DND-41 (cell line): ENCODE data around the gene SLC34A3.

ENCODE experiments used
- ATAC-seq: fragments of 200-7000 bp; cut with Tn5 transposase; 3 replicates; pipeline ENCODE4 v1.9.1; 2021; ENCODE audit warnings: low read depth; ENCODE audit not compliant: insufficient read depth
- DNase-seq: peaks from one replicate; pipeline ENCODE4 v3.0.0-alpha.2; 2020
- H2AFZ ChIP-seq: 2 replicates; pipeline ENCODE4 v1.6.0; 2012; ENCODE audit warnings: low read depth, low read length
- H3K27ac ChIP-seq: 2 replicates; pipeline ENCODE4 v1.5.1; 2012; ENCODE audit warnings: low read length, inconsistent platforms
- H3K27me3 ChIP-seq: fragments of 200-600 bp; sonication (generic); 2 replicates; pipeline ENCODE4 v1.6.0; 2012; ENCODE audit warnings: low read length, mild to moderate bottlenecking, inconsistent platforms; ENCODE audit not compliant: insufficient read depth, poor library complexity
- H3K36me3 ChIP-seq: 2 replicates; pipeline ENCODE4 v1.5.1; 2012; ENCODE audit warnings: low read length, inconsistent platforms; ENCODE audit not compliant: insufficient read depth
- H3K4me1 ChIP-seq: 2 replicates; pipeline ENCODE4 v1.5.1; 2012; ENCODE audit warnings: mild to moderate bottlenecking, low read length; ENCODE audit not compliant: insufficient read depth
- H3K4me2 ChIP-seq: 2 replicates; pipeline ENCODE4 v1.6.0; 2012; ENCODE audit warnings: mild to moderate bottlenecking, moderate library complexity, low read length, inconsistent platforms; ENCODE audit not compliant: insufficient read depth
- H3K4me3 ChIP-seq, 2 experiments: fragments of 200-600 bp in 1 of 2; shearing (Covaris generic) in 1 of 2; 2 replicates each; pipeline ENCODE4 v1.5.1; 2012 to 2016; ENCODE audit warnings: inconsistent platforms in 2 of 2, low read length in 2 of 2, mild to moderate bottlenecking in 2 of 2, low read depth in 1 of 2, moderate library complexity in 1 of 2
- H3K79me2 ChIP-seq: 2 replicates; pipeline ENCODE4 v1.6.0; 2012; ENCODE audit warnings: low read length, inconsistent platforms; ENCODE audit not compliant: insufficient read depth
- H3K9ac ChIP-seq: 2 replicates; pipeline ENCODE4 v1.6.0; 2012; ENCODE audit warnings: low read depth, mild to moderate bottlenecking, inconsistent platforms, low read length, moderate library complexity
- H3K9me3 ChIP-seq: 2 replicates; pipeline ENCODE4 v1.5.1; 2012; ENCODE audit warnings: low read length, moderate library complexity, mild to moderate bottlenecking, inconsistent platforms; ENCODE audit not compliant: insufficient read depth, severe bottlenecking
- H4K20me1 ChIP-seq: 2 replicates; pipeline ENCODE4 v1.6.0; 2012; ENCODE audit warnings: low read length; ENCODE audit not compliant: insufficient read depth
- EZH2 ChIP-seq: IDR thresholded peaks from 3 replicates; pipeline ENCODE4 v1.6.1; 2012; ENCODE audit warnings: borderline replicate concordance, low read depth, mild to moderate bottlenecking, moderate library complexity, low read length, inconsistent platforms; ENCODE audit not compliant: severe bottlenecking
- TF ChIP-seq, protein P1 (sequence below): IDR thresholded peaks from 2 replicates; pipeline ENCODE4 v1.5.1; 2012; ENCODE audit warnings: borderline replicate concordance, low read length, moderate library complexity, mild to moderate bottlenecking; ENCODE audit not compliant: poor library complexity, severe bottlenecking; ENCODE audit errors: extremely low read depth

SLC34A3 gene

DNA sequence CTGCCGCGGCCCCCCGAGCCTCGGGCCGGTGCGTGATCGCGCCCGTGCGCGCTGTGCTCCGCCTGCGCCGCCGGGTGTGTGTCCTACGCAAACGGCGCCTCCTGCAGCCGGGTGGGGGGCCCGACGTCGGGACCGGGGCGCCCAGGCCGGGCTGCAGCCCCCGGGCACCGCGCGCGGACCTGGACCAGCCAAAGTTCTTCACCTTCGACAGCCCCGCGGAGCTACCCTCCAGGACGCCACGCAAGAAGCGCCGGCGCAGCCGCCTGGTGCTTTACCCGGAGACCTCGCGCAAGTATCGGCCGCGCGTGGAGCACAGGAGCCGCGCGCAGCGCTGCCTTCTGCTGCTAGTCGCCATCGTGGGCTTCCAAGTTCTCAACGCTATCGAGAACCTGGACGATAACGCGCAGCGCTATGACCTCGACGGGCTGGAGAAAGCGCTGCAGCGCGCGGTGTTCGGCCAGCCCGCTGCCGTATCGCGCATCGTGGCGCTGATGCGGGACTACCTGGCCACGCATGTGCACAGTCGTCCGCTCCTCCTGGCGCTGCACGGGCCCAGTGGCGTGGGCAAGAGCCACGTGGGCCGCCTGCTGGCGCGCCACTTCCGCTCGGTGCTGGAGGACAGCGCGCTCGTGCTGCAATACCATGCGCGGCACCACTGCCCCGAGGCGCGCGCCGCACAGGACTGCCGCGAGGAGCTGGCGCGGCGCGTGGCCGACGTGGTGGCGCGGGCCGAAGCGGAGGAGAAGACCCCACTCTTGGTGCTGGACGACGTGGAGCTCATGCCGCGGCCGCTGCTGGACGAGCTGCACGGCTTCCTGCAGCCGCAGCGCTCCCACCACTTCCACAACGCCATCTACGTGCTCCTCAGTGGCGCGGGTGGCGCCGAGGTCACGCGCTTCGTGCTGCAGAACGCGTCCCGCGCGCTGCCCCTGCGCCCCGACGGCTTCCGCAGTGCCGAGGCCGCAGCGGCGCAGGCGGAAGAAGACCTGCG is 48.3 kb downstream of the SLC34A3 start:
- Histone ChIP-seq H3K4me3 (no peak overlapping the region), H3K27me3 (no peaks in the 10 kb centered on the region), H3K9me3 (no peaks in the 10 kb centered on the region), H3K9ac (no peak overlapping the region), H3K4me2 (no peak overlapping the region), H3K4me1 (no peaks in the 10 kb centered on the region), H4K20me1 (peaks cover 8% of the 10 kb centered on the region), H2AFZ (no peak overlapping the region), H3K27ac (no peak overlapping the region), H3K79me2 (no peaks in the 10 kb centered on the region), H3K36me3 (no peaks in the 10 kb centered on the region)
- ATAC-seq (no peak), DNase-seq (no peak)
- TF ChIP-seq, protein P1, sequence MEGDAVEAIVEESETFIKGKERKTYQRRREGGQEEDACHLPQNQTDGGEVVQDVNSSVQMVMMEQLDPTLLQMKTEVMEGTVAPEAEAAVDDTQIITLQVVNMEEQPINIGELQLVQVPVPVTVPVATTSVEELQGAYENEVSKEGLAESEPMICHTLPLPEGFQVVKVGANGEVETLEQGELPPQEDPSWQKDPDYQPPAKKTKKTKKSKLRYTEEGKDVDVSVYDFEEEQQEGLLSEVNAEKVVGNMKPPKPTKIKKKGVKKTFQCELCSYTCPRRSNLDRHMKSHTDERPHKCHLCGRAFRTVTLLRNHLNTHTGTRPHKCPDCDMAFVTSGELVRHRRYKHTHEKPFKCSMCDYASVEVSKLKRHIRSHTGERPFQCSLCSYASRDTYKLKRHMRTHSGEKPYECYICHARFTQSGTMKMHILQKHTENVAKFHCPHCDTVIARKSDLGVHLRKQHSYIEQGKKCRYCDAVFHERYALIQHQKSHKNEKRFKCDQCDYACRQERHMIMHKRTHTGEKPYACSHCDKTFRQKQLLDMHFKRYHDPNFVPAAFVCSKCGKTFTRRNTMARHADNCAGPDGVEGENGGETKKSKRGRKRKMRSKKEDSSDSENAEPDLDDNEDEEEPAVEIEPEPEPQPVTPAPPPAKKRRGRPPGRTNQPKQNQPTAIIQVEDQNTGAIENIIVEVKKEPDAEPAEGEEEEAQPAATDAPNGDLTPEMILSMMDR: no peak
- TF ChIP-seq EZH2: no peak

GRCh38 chr9:137279741-137280473 is 49.2 kb downstream of the SLC34A3 start:
- Histone ChIP-seq H3K9ac (no peak overlapping the region), H3K36me3 (no peaks in the 10 kb centered on the region), H3K79me2 (no peaks in the 10 kb centered on the region), H4K20me1 (no peaks in the 10 kb centered on the region; the same call in 1 of the 2 replicates), H3K9me3 (no peaks in the 10 kb centered on the region), H3K4me2 (no peak overlapping the region), H3K27ac (no peak overlapping the region), H3K4me3 (no peak overlapping the region), H2AFZ (no peak overlapping the region), H3K27me3 (no peaks in the 10 kb centered on the region), H3K4me1 (no peaks in the 10 kb centered on the region)
- TF ChIP-seq, protein P1: no peak
- no peak for TF ChIP-seq EZH2
- ATAC-seq: no peak
- DNase-seq: no peak

DNA sequence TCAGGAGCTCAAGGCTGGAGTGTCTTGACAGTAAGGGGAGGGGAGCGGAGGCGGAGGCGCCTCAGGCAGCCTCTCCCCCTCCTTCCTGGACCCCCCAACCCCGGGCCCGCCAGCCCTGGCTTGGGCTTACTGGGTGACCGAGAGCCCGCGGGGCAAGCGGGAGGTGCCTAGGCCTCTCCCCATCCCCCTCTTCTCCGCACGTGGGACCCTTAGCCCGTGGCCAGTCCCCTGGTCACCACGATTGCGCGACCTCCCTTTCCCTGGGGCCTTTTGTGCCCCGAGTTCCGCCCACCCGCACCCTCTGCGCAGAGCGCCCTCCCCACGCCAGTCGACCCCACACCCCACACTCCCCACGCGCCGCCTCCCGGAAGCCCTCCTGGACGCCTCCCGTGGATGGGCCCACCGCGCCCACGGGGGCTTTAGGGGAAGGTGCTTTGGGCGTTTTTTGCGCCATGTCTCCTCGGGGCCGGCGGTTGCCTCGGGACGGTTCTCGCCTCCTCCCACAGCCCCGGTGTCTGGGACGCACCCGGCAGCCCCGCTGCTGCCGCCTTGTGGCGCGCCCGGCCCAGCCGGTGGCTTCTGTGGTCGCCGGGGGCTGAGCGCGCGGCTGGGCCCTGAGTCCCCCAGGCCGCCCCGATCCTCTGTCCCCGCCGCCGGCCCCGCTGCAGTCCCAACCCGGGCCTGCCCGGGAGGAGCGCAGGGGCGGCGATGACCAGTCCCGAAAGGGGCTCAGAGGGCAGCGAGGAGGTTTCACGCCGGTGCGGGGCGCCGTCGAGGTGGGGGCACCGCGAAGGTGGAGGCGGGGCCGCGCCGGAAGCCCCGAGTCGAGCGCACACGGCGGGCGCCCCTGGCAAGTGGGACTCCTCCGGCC is 50.0 kb downstream of the SLC34A3 start:
- no peak for TF ChIP-seq EZH2
- TF ChIP-seq, protein P1: no peak
- H2AFZ ChIP-seq: no peak overlapping the region
- H3K4me3 ChIP-seq: no peak overlapping the region
- no peaks in the 10 kb centered on the region for H3K27me3 ChIP-seq
- ATAC-seq (no peak), DNase-seq (no peak)
- H3K4me1 ChIP-seq: no peaks in the 10 kb centered on the region
- H3K4me2 ChIP-seq: no peak overlapping the region
- H4K20me1 ChIP-seq: no peaks in the 10 kb centered on the region
- no peaks in the 10 kb centered on the region for H3K36me3 ChIP-seq
- no peaks in the 10 kb centered on the region for H3K9me3 ChIP-seq
- no peak overlapping the region for H3K27ac ChIP-seq
- no peaks in the 10 kb centered on the region for H3K79me2 ChIP-seq
- H3K9ac ChIP-seq: no peak overlapping the region
